HEK293 (cell line): ENCODE measurements around the gene ARHGAP1.

Experiments
- CTCF ChIA-PET: fragments of 350-600 bp; formaldehyde crosslinking; extraction: SDS; loops from one replicate; lab custom pipeline; 2021; ENCODE audit warnings: antibody characterized with exemption; lab: Yijun Ruan, JAX
- POLR2A ChIA-PET: fragments of 300-600 bp; formaldehyde crosslinking; extraction: SDS; loops from one replicate; lab custom pipeline; 2020; ENCODE audit warnings: antibody characterized with exemption, inconsistent platforms; lab: Yijun Ruan, JAX
- H3K27ac ChIP-seq: fragments of 200-500 bp; sonication (Bioruptor generic); 2 replicates; pipeline ENCODE4 v1.5.1; 2014; ENCODE audit warnings: low read depth, low read length, control low read depth, inconsistent platforms; ENCODE audit errors: extremely low read depth
- H3K36me3 ChIP-seq, 2 experiments: fragments of 200-500 bp in 1 of 2; sonication (Bioruptor generic) in 1 of 2; 1 replicate in 1 of 2; 2 replicates in 1 of 2; pipeline ENCODE4 v1.5.1; 2014 to 2017; ENCODE audit warnings: inconsistent platforms in 2 of 2, low read length in 2 of 2; ENCODE audit not compliant: control insufficient read depth in 2 of 2, insufficient read depth in 1 of 2
- H3K4me1 ChIP-seq: fragments of 200-500 bp; sonication (Bioruptor generic); 2 replicates; pipeline ENCODE4 v1.5.1; 2014; ENCODE audit warnings: mild to moderate bottlenecking, low read length, inconsistent platforms; ENCODE audit not compliant: control insufficient read depth, insufficient read depth
- H3K4me3 ChIP-seq: 2 replicates; pipeline ENCODE4 v1.5.1; 2011; ENCODE audit warnings: low read depth, mild to moderate bottlenecking, control low read depth, low read length, moderate library complexity
- H3K9me3 ChIP-seq: fragments of 200-500 bp; sonication (Bioruptor generic); 2 replicates; pipeline ENCODE4 v1.5.1; 2014; ENCODE audit warnings: low read depth, low read length, inconsistent platforms; ENCODE audit not compliant: control insufficient read depth, insufficient read depth
- GFI1B ChIP-seq: fragments of 450-650 bp; formaldehyde crosslinking; IDR thresholded peaks from 2 replicates; pipeline ENCODE4 v1.5.1; 2016; ENCODE audit warnings: missing biosample characterization, missing genetic modification characterization
- GLIS1 ChIP-seq: fragments of 450-650 bp; formaldehyde crosslinking; IDR thresholded peaks from 2 replicates; pipeline ENCODE4 v1.5.1; 2016; ENCODE audit warnings: missing biosample characterization, missing genetic modification characterization
- PATZ1 ChIP-seq: fragments of 450-650 bp; formaldehyde crosslinking; IDR thresholded peaks from 2 replicates; pipeline ENCODE4 v1.5.1; 2016; ENCODE audit warnings: missing biosample characterization, missing genetic modification characterization
- PRDM1 ChIP-seq: fragments of 450-650 bp; formaldehyde crosslinking; IDR thresholded peaks from 2 replicates; pipeline ENCODE4; 2016; ENCODE audit warnings: missing biosample characterization, missing genetic modification characterization
- ZBTB1 ChIP-seq: fragments of 450-650 bp; formaldehyde crosslinking; IDR thresholded peaks from 2 replicates; pipeline ENCODE4 v1.5.1; 2016; ENCODE audit warnings: missing biosample characterization, missing genetic modification characterization
- ZBTB44 ChIP-seq: fragments of 450-650 bp; IDR thresholded peaks from 2 replicates; pipeline ENCODE4 v1.5.1; 2018; ENCODE audit warnings: missing biosample characterization, mild to moderate bottlenecking, missing genetic modification characterization
- ZBTB7A ChIP-seq: fragments of 450-650 bp; formaldehyde crosslinking; IDR thresholded peaks from 2 replicates; pipeline ENCODE4 v1.5.1; 2016; ENCODE audit warnings: low read depth, missing biosample characterization, missing genetic modification characterization
- ZFP37 ChIP-seq: fragments of 450-650 bp; formaldehyde crosslinking; IDR thresholded peaks from 2 replicates; pipeline ENCODE4 v1.5.1; 2016; ENCODE audit warnings: missing biosample characterization, missing genetic modification characterization
- ZIC2 ChIP-seq: fragments of 450-650 bp; formaldehyde crosslinking; IDR thresholded peaks from 2 replicates; pipeline ENCODE4 v1.5.1; 2016; ENCODE audit warnings: missing biosample characterization, missing genetic modification characterization
- ZNF114 ChIP-seq: fragments of 450-650 bp; formaldehyde crosslinking; IDR thresholded peaks from 2 replicates; pipeline ENCODE4 v1.5.0; 2017; ENCODE audit warnings: missing biosample characterization, missing genetic modification characterization
- ZNF138 ChIP-seq: fragments of 450-650 bp; formaldehyde crosslinking; IDR thresholded peaks from 2 replicates; pipeline ENCODE4 v1.5.1; 2016; ENCODE audit warnings: missing biosample characterization, missing genetic modification characterization, borderline replicate concordance
- ZNF155 ChIP-seq: fragments of 450-650 bp; formaldehyde crosslinking; IDR thresholded peaks from 2 replicates; pipeline ENCODE4 v1.5.1; 2016; ENCODE audit warnings: missing biosample characterization, missing genetic modification characterization
- ZNF23 ChIP-seq: fragments of 450-650 bp; formaldehyde crosslinking; IDR thresholded peaks from 2 replicates; pipeline ENCODE4 v1.5.1; 2016; ENCODE audit warnings: missing biosample characterization, missing genetic modification characterization, borderline replicate concordance
- ZNF311 ChIP-seq: fragments of 450-650 bp; formaldehyde crosslinking; IDR thresholded peaks from 2 replicates; pipeline ENCODE4 v1.5.1; 2017; ENCODE audit warnings: missing biosample characterization, missing genetic modification characterization, borderline replicate concordance
- ZNF530 ChIP-seq: fragments of 450-650 bp; formaldehyde crosslinking; IDR thresholded peaks from 2 replicates; pipeline ENCODE4 v1.5.1; 2016; ENCODE audit warnings: low read depth, missing biosample characterization, missing genetic modification characterization
- ZNF571 ChIP-seq: fragments of 450-650 bp; formaldehyde crosslinking; IDR thresholded peaks from 2 replicates; pipeline ENCODE4 v1.5.0; 2017; ENCODE audit warnings: missing biosample characterization, missing genetic modification characterization
- ZNF610 ChIP-seq: fragments of 450-650 bp; formaldehyde crosslinking; IDR thresholded peaks from 2 replicates; pipeline ENCODE4 v1.5.1; 2016; ENCODE audit warnings: missing biosample characterization, missing genetic modification characterization, borderline replicate concordance
- ZNF704 ChIP-seq: fragments of 450-650 bp; formaldehyde crosslinking; IDR thresholded peaks from 2 replicates; pipeline ENCODE4 v1.5.1; 2016; ENCODE audit warnings: missing biosample characterization, missing genetic modification characterization
- ZNF768 ChIP-seq: fragments of 450-650 bp; formaldehyde crosslinking; IDR thresholded peaks from 2 replicates; pipeline ENCODE4 v1.5.1; 2018; ENCODE audit warnings: missing biosample characterization, mild to moderate bottlenecking, missing genetic modification characterization
- TF ChIP-seq, protein P1 (sequence below): fragments of 450-650 bp; formaldehyde crosslinking; IDR thresholded peaks from 2 replicates; pipeline ENCODE4 v1.5.1; 2016; ENCODE audit warnings: missing biosample characterization, missing genetic modification characterization

The ARHGAP1 gene

DNA sequence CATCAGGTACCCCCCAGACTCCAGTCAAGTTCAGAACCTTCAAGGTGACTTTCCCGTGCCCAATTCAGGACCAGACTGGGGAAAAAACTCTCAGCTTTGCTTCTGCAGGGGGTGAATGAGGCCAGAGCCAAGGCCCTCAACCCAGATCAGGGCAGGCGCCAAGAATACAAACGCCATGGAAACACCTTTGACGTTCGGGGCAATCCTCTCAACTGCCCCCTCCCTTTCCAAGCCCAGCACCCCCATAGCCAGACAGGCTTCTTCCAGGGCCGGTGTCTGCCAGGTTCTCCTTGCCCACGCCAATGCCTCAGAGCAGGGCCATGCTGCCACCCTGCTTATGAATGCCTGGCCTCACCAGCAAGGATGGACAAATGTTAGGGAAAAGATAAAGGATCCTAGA lies 5.8 kb downstream of the ARHGAP1 start:
- H3K27ac ChIP-seq = no peak overlapping the region
- no peaks in the 10 kb centered on the region for H3K9me3 ChIP-seq
- ChIA-PET CTCF (interaction anchor here (0.5 kb wide), 1 partner anchor 451 kb away, joined by 4 read pairs; no protein-coding TSS in a partner anchor), POLR2A (no interaction called here)
- peaks cover 0 to 46% of the 10 kb centered on the region in 2 experiments; a peak in 1 of 3 replicates for H3K36me3 ChIP-seq
- H3K4me1 ChIP-seq = no peaks in the 10 kb centered on the region
- TF ChIP-seq ZFP37 (tag by site-specific recombination) = no peak
- TF ChIP-seq, protein P1, sequence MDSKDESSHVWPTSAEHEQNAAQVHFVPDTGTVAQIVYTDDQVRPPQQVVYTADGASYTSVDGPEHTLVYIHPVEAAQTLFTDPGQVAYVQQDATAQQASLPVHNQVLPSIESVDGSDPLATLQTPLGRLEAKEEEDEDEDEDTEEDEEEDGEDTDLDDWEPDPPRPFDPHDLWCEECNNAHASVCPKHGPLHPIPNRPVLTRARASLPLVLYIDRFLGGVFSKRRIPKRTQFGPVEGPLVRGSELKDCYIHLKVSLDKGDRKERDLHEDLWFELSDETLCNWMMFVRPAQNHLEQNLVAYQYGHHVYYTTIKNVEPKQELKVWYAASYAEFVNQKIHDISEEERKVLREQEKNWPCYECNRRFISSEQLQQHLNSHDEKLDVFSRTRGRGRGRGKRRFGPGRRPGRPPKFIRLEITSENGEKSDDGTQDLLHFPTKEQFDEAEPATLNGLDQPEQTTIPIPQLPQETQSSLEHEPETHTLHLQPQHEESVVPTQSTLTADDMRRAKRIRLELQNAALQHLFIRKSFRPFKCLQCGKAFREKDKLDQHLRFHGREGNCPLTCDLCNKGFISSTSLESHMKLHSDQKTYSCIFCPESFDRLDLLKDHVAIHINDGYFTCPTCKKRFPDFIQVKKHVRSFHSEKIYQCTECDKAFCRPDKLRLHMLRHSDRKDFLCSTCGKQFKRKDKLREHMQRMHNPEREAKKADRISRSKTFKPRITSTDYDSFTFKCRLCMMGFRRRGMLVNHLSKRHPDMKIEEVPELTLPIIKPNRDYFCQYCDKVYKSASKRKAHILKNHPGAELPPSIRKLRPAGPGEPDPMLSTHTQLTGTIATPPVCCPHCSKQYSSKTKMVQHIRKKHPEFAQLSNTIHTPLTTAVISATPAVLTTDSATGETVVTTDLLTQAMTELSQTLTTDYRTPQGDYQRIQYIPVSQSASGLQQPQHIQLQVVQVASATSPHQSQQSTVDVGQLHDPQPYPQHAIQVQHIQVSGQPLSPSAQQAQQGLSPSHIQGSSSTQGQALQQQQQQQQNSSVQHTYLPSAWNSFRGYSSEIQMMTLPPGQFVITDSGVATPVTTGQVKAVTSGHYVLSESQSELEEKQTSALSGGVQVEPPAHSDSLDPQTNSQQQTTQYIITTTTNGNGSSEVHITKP (tag by site-specific recombination) = no peak
- H3K4me3 ChIP-seq = no peak overlapping the region

GRCh38 chr11:46694072-46694471 lies 6.3 kb downstream of the ARHGAP1 start:
- ChIA-PET CTCF (no interaction called here), POLR2A (no interaction called here)
- Histone ChIP-seq H3K4me3 (no peak overlapping the region), H3K9me3 (no peaks in the 10 kb centered on the region), H3K4me1 (no peaks in the 10 kb centered on the region), H3K36me3 (peaks cover 0 to 49% of the 10 kb centered on the region in 2 experiments; a peak in 1 of 3 replicates), H3K27ac (no peak overlapping the region)
- no peak for TF ChIP-seq GFI1B (tag by site-specific recombination)
- TF ChIP-seq ZIC2 (tag by site-specific recombination) = peak; percentile 77

DNA sequence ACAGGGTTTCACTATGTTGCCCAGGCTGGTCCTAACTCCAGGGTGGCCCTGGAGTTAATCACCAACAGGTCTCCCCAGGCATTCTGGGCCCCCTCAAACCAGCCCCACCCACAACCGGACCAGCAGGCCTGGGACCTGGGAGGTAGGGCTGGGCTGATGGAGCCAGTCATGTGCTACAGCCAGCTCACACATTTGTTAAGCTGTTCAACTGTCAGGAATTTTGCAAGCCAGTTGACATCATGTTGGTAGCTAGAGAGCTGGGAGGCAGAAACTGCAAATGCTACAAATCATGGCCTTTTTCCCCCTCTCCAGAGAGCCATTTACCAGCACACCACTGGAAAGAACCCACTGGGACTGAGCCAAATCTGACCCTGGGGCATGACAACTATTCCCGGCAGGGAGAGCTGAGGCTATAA lies 6.8 kb downstream of the ARHGAP1 start:
- Histone ChIP-seq H3K4me3 (no peak overlapping the region), H3K4me1 (no peaks in the 10 kb centered on the region), H3K27ac (no peak overlapping the region), H3K9me3 (no peaks in the 10 kb centered on the region), H3K36me3 (peaks cover 0 to 50% of the 10 kb centered on the region in 2 experiments; a peak in 1 of 3 replicates)
- TF ChIP-seq ZNF530 (tag by site-specific recombination) = no peak
- no peak for TF ChIP-seq ZNF23 (tag by site-specific recombination)
- peak; percentile 80 for TF ChIP-seq GLIS1
- ChIA-PET POLR2A (interaction anchor here (0.6 to 0.7 kb wide), 3 partner anchors 25 to 69 kb away, joined by 3 to 5 read pairs (median 4); no protein-coding TSS in a partner anchor), CTCF (no interaction called here)

DNA sequence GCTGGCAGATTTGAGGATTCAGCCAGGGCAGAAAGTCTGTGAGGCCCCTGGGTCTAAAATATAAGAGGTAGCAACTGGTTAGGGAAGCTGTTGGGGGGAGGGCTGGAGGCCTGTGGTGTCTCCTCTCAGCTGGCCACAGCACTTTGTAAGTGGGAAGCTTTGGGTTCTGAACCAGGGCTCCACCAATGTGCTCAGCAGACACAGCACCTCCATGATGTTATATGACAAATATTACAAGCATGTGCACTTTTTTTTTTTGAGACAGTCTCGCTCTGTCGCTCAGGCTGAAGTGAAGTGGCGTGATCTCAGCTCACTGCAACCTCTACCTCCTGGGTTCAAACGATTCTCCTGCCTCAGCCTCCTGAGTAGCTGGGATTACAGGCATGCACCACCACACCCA lies 8.0 kb downstream of the ARHGAP1 start:
- POLR2A ChIA-PET = interaction anchor here (0.7 to 1.6 kb wide), 2 partner anchors 8 to 12 kb away, joined by 3 to 9 read pairs; partner anchors contain the start of genes ARHGAP1 and ZNF408
- Histone ChIP-seq H3K4me1 (no peaks in the 10 kb centered on the region), H3K27ac (no peak overlapping the region), H3K9me3 (no peaks in the 10 kb centered on the region), H3K36me3 (peaks cover 0 to 58% of the 10 kb centered on the region in 2 experiments; a peak in 1 of 3 replicates), H3K4me3 (no peak overlapping the region)
- CTCF ChIA-PET = interaction anchor here (0.7 kb wide), 3 partner anchors 14 to 304 kb away, joined by 3 to 4 read pairs (median 3); no protein-coding TSS in a partner anchor
- TF ChIP-seq ZNF114 (tag by site-specific recombination) = no peak
- TF ChIP-seq ZNF610 (tag by site-specific recombination) = no peak
- no peak for TF ChIP-seq ZNF138
- TF ChIP-seq ZNF704 (tag by site-specific recombination) = no peak
- TF ChIP-seq ZNF311 (tag by site-specific recombination) = no peak
- no peak for TF ChIP-seq PRDM1 (tag by site-specific recombination)
- TF ChIP-seq ZBTB1 (tag by site-specific recombination) = no peak
- TF ChIP-seq ZNF768 (tag by site-specific recombination) = no peak
- TF ChIP-seq ZNF571 (tag by site-specific recombination) = no peak
- no peak for TF ChIP-seq ZBTB7A
- TF ChIP-seq ZBTB44 (tag by site-specific recombination) = no peak
- no peak for TF ChIP-seq ZNF155 (tag by site-specific recombination)
- no peak for TF ChIP-seq PATZ1 (tag by site-specific recombination)
